Endodermal cell (in vitro differentiated cells): ENCODE measurements around the gene CBX6. TPM values are rescaled to one million over a fixed set of nuclear protein-coding genes. Genes with fewer than 3 reads are reported as not detected.
A peak's percentile ranks its signal among the peaks of the same experiment; 100 is the strongest.

ENCODE experiments used
- DNase-seq: peaks from one replicate; pipeline ENCODE4 v3.0.0-alpha.2; 2017
- H3K27ac ChIP-seq: 2 replicates; pipeline ENCODE4 v1.5.1; 2013; ENCODE audit warnings: mild to moderate bottlenecking, low read depth, low read length, moderate library complexity
- H3K27me3 ChIP-seq: 2 replicates; pipeline ENCODE4 v1.6.1; 2013; ENCODE audit warnings: mild to moderate bottlenecking, low read length, moderate library complexity; ENCODE audit not compliant: insufficient read depth, control insufficient read depth, poor library complexity, severe bottlenecking
- H3K36me3 ChIP-seq: 2 replicates; pipeline ENCODE4 v1.7.0; 2013; ENCODE audit warnings: mild to moderate bottlenecking, low read length, moderate library complexity; ENCODE audit not compliant: control insufficient read depth, insufficient read depth
- H3K4me1 ChIP-seq: one replicate; pipeline ENCODE4 v1.7.0; 2013; ENCODE audit warnings: low read length; ENCODE audit not compliant: control insufficient read depth, insufficient read depth
- H3K4me3 ChIP-seq: 2 replicates; pipeline ENCODE4 v1.5.1; 2013; ENCODE audit warnings: mild to moderate bottlenecking, low read length, moderate library complexity
- H3K9ac ChIP-seq: 2 replicates; pipeline ENCODE4 v1.6.1; 2013; ENCODE audit warnings: mild to moderate bottlenecking, low read length, moderate library complexity; ENCODE audit not compliant: poor library complexity, severe bottlenecking; ENCODE audit errors: extremely low read depth
- H3K9me3 ChIP-seq: 2 replicates; pipeline ENCODE4 v1.6.1; 2013; ENCODE audit warnings: mild to moderate bottlenecking, low read length, moderate library complexity; ENCODE audit not compliant: control insufficient read depth
- H3K27ac Mint-ChIP-seq: 2 replicates; pipeline ENCODE4 v1.8.0; 2020; ENCODE audit warnings: mixed read lengths
- H3K27me3 Mint-ChIP-seq: 2 replicates; pipeline ENCODE4 v1.8.0; 2021; ENCODE audit warnings: mild to moderate bottlenecking, mixed read lengths; ENCODE audit not compliant: insufficient read depth
- H3K36me3 Mint-ChIP-seq: 2 replicates; pipeline ENCODE4 v1.8.0; 2020; ENCODE audit warnings: low read depth, mixed read lengths
- H3K4me1 Mint-ChIP-seq: 2 replicates; pipeline ENCODE4 v1.8.0; 2020; ENCODE audit warnings: mixed read lengths
- H3K4me3 Mint-ChIP-seq: 2 replicates; pipeline ENCODE4 v1.8.0; 2020; ENCODE audit warnings: mild to moderate bottlenecking, moderate library complexity, mixed read lengths
- H3K9me3 Mint-ChIP-seq: 2 replicates; pipeline ENCODE4 v1.8.0; 2020; ENCODE audit warnings: mild to moderate bottlenecking, mixed read lengths
- WGBS, 2 experiments: methylation state at CpG; one replicate each; pipeline versions ENCODE4 v1.1.5 to v1.1.7; 2013; ENCODE audit warnings: missing lambda C conversion rate in 2 of 2, mixed read lengths in 1 of 2; ENCODE audit not compliant: insufficient coverage in 1 of 2, insufficient read length in 1 of 2; 5-methylcytosine and 5-hydroxymethylcytosine counted together
- total RNA-seq, 2 donors: library from RNA; stranded (reverse); fragmentation: NEBNext Ultra II Directional in 1 of 2; extraction: Animal tissue kit (Norgen Biotek cat#: 25700) in 1 of 2; gene quantifications; 2 replicates in 1 of 2; 3 replicates in 1 of 2; pipeline ENCODE4 v1.2.1, GENCODE V29; 2021
- TF ChIP-seq, protein P1 (sequence below): fragments of 200-600 bp; sonication (generic); conservative IDR thresholded peaks from 2 replicates; pipeline ENCODE4 v1.5.0; 2021; ENCODE audit warnings: antibody characterized with exemption, mild to moderate bottlenecking

The CBX6 gene
- total RNA-seq, 2 donors from 2014 or later: 12.8 to 28.2 TPM

DNA sequence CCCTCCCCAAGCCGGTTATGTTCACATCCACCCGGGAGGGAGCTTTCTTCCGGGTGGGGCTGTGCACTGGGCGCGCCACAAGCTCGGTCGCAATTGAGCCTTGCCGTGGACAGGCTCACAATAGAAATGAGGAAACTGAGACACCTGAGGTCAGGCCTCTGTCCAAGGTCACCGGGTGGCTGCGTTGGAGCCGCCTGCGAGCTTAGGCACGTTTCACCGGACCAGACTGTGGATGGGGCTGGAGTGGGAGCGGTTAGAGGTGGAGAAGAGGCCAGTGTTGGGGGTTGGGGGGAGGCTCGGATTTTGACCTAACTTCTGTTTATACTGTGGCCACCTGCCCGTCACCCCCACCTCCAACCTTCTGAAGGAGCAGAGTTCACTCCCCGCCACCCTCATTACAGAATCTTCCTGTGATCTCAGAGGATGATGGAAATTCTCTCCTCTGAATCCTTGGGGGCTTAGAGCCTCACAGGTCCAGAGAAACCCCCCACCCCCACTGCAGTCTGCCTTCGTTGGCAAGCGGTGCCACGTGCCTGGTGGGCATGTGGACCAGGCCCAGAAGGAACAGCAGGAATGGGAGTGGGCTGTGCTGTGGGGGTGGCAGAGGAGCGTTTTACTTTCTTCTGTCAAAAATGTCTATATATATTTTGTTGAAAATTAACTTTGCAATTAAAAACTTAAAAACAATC lies 27.6 kb downstream of the CBX6 start:
- Histone ChIP-seq H3K36me3 (no peaks in the 10 kb centered on the region), H3K27me3 (peaks cover 61% of the 10 kb centered on the region), H3K27ac (no peak overlapping the region), H3K4me1 (no peaks in the 10 kb centered on the region), H3K9ac (no peak overlapping the region), H3K4me3 (no peak overlapping the region), H3K9me3 (no peaks in the 10 kb centered on the region)
- no peaks in the 10 kb centered on the region for H3K9me3 Mint-ChIP-seq
- peak overlapping the region; percentile 9 for H3K4me3 Mint-ChIP-seq
- WGBS, 2 experiments: 3 to 38% methylated on average over 7 to 21 of the region's 22 CpGs
- H3K4me1 Mint-ChIP-seq: no peaks in the 10 kb centered on the region
- no peak for DNase-seq
- TF ChIP-seq, protein P1, sequence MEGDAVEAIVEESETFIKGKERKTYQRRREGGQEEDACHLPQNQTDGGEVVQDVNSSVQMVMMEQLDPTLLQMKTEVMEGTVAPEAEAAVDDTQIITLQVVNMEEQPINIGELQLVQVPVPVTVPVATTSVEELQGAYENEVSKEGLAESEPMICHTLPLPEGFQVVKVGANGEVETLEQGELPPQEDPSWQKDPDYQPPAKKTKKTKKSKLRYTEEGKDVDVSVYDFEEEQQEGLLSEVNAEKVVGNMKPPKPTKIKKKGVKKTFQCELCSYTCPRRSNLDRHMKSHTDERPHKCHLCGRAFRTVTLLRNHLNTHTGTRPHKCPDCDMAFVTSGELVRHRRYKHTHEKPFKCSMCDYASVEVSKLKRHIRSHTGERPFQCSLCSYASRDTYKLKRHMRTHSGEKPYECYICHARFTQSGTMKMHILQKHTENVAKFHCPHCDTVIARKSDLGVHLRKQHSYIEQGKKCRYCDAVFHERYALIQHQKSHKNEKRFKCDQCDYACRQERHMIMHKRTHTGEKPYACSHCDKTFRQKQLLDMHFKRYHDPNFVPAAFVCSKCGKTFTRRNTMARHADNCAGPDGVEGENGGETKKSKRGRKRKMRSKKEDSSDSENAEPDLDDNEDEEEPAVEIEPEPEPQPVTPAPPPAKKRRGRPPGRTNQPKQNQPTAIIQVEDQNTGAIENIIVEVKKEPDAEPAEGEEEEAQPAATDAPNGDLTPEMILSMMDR: no peak
- H3K36me3 Mint-ChIP-seq: no peaks in the 10 kb centered on the region
- peaks cover 85% of the 10 kb centered on the region for H3K27me3 Mint-ChIP-seq
- H3K27ac Mint-ChIP-seq: no peak overlapping the region

DNA sequence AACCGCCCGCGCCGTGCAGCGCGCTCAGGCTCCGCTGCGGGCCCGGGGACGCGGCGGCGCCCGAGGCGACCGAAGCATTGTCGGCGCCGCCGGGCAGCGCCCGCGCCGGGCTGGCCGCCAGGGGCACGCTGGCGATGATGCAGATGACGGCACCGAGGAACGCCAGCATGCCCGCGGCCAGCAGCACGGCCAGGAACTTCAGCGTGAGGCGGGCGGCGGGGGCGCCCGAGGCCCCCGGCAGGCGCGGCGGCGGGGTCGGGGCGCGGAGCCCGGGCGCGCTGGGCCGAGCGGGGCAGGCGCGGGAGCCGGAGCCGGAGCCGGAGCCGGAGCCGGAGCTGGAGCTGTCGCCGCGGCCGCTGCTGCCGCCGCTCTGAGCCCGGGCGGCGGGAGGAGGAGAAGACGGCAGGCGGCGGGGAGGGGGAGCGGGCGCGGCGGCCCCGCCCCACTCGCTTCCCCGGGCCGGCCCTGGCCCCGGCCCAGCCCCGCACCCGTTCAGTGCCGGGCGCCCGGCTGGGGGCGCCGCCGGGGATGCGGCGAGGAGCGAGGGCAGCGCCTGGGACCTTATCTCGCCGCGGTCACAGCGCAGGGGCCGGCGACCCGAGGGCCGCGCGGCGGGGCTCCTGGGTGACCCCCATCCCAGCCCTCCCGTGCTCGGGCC lies 28.2 kb downstream of the CBX6 start, which contains the start of gene NPTXR:
Gene NPTXR (minus strand): TSS at position 372 of the 658 bp plus-strand sequence.
- Mint-ChIP-seq H3K27ac (no peak within 1 kb of the TSS), H3K27me3 (peaks cover 81% of the 10 kb centered on the region), H3K4me3 (peak within 1 kb of the TSS; percentile 48), H3K9me3 (no peaks in the 10 kb centered on the region), H3K4me1 (no peaks in the 10 kb centered on the region), H3K36me3 (no peaks in the 10 kb centered on the region)
- H3K9ac ChIP-seq: peak within 1 kb of the TSS; percentile 15
- H3K27me3 ChIP-seq: peaks cover 61% of the 10 kb centered on the region
- H3K4me1 ChIP-seq: no peaks in the 10 kb centered on the region
- H3K9me3 ChIP-seq: no peaks in the 10 kb centered on the region
- H3K4me3 ChIP-seq: peak within 1 kb of the TSS; percentile 49
- no peak within 1 kb of the TSS for H3K27ac ChIP-seq
- DNase-seq: peak; percentile 83
- TF ChIP-seq, protein P1: no peak
- H3K36me3 ChIP-seq: no peaks in the 10 kb centered on the region
- WGBS, 2 experiments: 1% methylated on average over 18 to 105 of the region's 105 CpGs

DNA sequence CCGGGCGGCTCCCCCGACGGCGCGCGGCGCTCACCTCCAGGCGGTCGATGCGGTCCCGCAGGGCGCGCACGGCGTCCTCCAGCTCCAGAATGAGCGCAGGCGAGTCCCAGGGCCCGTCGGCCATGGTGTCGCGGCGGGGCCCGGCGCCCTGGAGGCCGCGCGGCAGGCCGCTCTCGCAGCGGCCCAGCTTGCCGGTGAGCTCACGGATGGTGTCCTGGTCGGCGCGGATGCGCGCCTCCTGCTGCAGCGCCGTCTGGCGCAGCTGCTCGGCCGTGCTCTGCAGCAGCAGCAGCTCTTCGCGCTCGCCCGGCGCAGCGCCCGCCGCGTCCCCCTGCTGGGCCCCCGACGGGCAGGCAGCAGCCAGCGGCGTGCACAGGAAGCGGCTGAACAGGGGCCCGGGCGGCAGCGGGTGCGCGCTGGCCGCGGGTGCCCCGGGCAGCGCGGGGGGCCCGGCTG lies 28.8 kb downstream of the CBX6 start:
- DNase-seq: peak; percentile 78
- peaks cover 76% of the 10 kb centered on the region for H3K27me3 Mint-ChIP-seq
- H3K27ac ChIP-seq: no peak overlapping the region
- H3K4me3 Mint-ChIP-seq: peak overlapping the region; percentile 48
- peak overlapping the region; percentile 49 for H3K4me3 ChIP-seq
- H3K9me3 ChIP-seq: no peaks in the 10 kb centered on the region
- H3K9me3 Mint-ChIP-seq: no peaks in the 10 kb centered on the region
- H3K4me1 ChIP-seq: no peaks in the 10 kb centered on the region
- no peaks in the 10 kb centered on the region for H3K36me3 ChIP-seq
- H3K27ac Mint-ChIP-seq: no peak overlapping the region
- TF ChIP-seq, protein P1: peak; percentile 60
- H3K27me3 ChIP-seq: peaks cover 61% of the 10 kb centered on the region
- H3K9ac ChIP-seq: peak overlapping the region; percentile 15
- H3K4me1 Mint-ChIP-seq: no peaks in the 10 kb centered on the region
- WGBS, 2 experiments: 0 to 1% methylated on average over 13 to 68 of the region's 68 CpGs
- no peaks in the 10 kb centered on the region for H3K36me3 Mint-ChIP-seq
